GM18951 (cell line): ENCODE results near the gene ARID4B.

ENCODE experiments used
- POLR2A ChIP-seq: IDR thresholded peaks from 4 replicates; pipeline ENCODE4 v1.6.1; 2011; ENCODE audit warnings: mild to moderate bottlenecking; ENCODE audit not compliant: insufficient read length, insufficient read depth; ENCODE audit errors: extremely low read depth
- in situ Hi-C: fragments of 300-500 bp; cut with MboI; formaldehyde crosslinking; loops from one replicate; pipeline ENCODE4 v1.12.0; 2022; ENCODE audit warnings: low sequenced_read_pairs, mixed read lengths, inconsistent platforms; ENCODE audit not compliant: unreplicated experiment

Gene ARID4B

DNA sequence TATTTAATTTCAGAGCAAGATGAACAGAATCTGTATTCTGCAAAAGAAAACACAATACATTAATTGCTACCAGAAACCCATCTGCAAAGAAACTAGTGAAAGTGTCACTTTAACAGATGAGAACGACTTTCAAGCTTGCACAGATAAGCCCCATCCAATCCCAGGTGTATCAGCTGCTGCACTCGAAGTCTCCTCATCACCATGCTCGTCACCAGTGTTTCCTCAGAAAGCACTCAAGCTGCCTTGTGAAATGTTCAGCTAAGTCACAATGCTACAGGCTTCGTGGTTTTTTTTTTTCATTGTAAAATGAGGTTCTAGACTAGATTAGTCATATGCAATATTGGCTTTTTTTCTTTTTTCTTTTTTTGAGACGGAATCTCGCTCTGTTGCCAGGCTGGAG lies 196.0 kb downstream of the ARID4B start:
- TF ChIP-seq POLR2A: no peak
- in situ Hi-C loops: no loop called here

- no peak for TF ChIP-seq POLR2A
- in situ Hi-C loops: no loop called here
These were observed 197.2 kb downstream of the ARID4B start for GRCh38 chr1:235130766-235131270.

DNA sequence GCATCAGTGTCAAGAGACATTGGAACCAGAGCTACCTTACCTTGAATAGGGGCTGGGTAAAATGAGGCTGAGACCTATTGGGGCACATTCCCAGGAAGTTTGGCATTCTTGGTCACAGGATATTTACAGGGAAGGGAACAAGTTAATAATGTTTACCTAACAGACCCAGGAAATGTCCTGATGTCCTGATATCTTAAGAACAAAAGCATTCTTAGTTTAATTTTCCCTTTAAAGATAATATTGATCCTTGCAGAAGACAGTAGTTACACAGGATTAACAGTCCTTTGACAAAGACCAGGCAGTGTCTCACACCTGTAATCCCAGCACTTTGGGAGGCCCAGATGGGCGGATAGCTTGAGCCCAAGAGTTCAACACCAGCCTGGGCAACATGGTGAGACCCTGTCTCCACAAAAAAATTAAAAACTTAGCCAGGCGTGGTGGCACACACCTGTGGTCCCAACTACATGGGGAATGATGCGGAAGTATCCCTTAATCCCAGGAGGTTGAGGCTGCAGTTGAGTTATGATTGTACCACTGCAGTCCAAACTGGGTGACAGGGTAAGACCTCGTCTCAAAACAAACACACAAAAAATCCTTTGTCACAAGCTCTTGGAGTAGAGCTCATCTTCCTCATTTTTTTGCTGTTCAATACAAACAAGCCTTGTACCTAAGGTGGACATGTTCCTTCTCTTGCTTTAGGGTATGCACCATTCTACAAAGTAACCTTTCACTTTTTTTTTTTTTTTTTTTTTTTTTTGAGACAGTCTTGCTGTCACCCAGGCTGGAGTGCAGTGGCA lies 198.0 kb downstream of the ARID4B start:
- in situ Hi-C loops: no loop called here
- no peak for TF ChIP-seq POLR2A

- in situ Hi-C loops: no loop called here
- TF ChIP-seq POLR2A: peak; percentile 94
These were observed 199.3 kb downstream of the ARID4B start, which contains the start of gene TOMM20 for GRCh38 chr1:235128456-235129328. Gene TOMM20 (minus strand): TSS chr1:235128837. CDS start chr1:235128715, 122 bp downstream.

- in situ Hi-C loops: no loop called here
- TF ChIP-seq POLR2A: no peak
These were observed 200.1 kb downstream of the ARID4B start for GRCh38 chr1:235127732-235128455.

DNA sequence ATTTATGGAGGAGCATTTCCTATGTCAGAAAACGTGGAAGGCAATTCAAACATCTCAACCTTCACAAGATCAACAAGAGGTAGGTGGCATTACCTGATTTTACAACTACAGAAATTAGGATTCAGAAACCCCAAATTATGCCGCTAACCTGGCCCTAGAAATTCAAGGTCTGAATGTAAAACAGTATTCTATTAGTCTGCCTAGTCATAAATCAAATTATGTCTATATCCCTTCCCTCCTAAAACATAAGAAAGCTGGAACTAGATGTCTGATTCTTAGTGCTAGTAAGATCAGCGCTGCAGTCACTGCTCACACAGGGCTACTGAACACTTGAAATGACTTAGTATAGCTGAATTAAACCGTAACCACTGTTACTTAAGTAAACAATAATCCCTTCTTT lies 200.8 kb downstream of the ARID4B start:
- TF ChIP-seq POLR2A: no peak
- in situ Hi-C loops: no loop called here

DNA sequence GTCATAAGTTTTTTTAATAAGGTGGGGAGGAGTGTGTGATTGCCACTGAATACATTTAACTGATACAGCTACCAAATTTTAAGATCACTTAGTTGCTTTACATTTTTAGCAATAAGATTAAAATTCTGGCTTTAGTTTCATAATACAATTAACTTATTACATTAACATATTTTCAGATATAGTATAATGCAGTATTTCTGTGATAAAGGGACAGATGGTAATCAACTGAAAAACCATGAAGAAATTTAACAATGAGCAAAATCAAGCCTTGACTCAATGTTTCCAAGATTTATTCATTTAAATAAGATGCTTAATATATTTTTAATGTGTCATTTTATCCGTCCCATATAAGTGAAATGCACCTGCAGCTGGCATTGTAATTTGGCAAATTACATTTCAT lies 203.3 kb downstream of the ARID4B start:
- no peak for TF ChIP-seq POLR2A
- in situ Hi-C loops: no loop called here

- in situ Hi-C loops: no loop called here
- no peak for TF ChIP-seq POLR2A
These were observed 203.9 kb downstream of the ARID4B start for GRCh38 chr1:235124111-235124510.

- in situ Hi-C loops: no loop called here
- TF ChIP-seq POLR2A: no peak
These were observed 205.6 kb downstream of the ARID4B start for GRCh38 chr1:235122348-235122747.
